ENCODE results near the gene FPR1.

Gene FPR1

DNA sequence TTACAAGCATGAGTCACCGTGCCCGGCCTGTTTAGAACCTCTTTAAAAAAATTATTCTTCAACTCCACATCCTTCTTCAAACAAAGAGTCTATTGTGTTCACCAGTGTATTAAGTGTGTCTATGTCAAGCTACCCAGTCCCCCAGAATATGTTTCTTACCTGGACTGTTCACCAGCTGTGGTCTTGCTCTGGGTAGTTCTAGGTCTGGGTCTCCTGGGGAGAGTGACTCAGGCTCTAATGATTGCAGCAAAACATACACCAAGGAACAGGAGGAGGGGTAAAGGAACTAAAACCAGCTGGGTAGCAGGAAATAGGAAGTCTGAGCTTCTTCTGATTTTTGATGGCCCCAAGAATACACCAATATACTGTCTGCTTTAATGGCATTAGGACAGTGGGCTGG lies at the start of gene FPR1:
TSS of gene FPR1 (minus strand) at position 224 of the 400 bp plus-strand sequence. CDS start 4,884 bp downstream, outside the sequence.
- no peak within 1 kb of the TSS for H3K27ac ChIP-seq (ENCODE audit: low read depth, low read length)
- peaks cover 18% of the 10 kb centered on the region for H3K9me3 ChIP-seq (ENCODE audit: control insufficient read depth, insufficient read depth, low read length)
- no peak within 1 kb of the TSS for H3K9ac ChIP-seq (ENCODE audit: low read depth, low read length)
- no peaks in the 10 kb centered on the region for H3K27me3 ChIP-seq (ENCODE audit: control insufficient read depth, insufficient read depth, low read length)
- no peaks in the 10 kb centered on the region for H3K4me1 ChIP-seq (ENCODE audit: control insufficient read depth, insufficient read depth, low read length)
- H3K36me3 ChIP-seq (ENCODE audit: control insufficient read depth, insufficient read depth, low read length), result no peaks in the 10 kb centered on the region
- no peak within 1 kb of the TSS for H3K4me3 ChIP-seq (ENCODE audit: low read depth, low read length)

DNA sequence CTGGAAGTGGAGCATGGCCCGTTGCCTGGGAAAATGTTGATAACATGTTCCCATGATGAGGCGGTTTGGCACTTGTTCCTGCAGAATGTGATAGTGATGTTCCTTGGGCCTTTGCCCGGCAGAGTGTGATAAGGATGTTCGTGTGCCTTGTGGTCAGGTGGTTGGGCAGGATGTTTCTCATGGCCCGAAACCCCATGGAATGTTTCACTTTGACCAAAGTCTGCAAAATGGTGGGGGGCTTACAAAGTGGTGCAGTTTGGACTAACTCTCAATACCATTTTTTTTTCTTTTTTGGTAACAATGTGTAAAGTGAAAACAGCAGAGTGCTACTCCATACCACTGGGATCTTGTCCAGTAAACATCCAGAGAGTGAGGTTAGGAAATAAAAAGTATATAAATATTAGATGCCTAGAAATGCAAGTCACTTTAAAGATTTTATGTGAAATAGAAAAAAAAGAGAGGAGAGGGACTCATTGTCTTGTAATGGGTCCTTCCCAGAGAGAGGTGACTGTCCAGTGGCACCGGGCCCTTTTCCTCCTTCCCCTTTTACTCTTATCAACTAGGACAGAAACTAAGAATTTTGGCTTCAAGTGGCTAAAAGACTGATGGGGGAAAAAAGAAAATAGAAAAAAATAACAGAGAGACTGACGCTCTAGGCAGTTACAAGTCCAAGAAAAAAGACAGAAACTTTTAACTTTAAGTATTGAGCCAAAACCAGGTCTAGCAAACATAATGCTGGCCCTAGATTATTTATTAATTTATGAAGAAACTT lies 49.0 kb upstream of the FPR1 start:
- H3K27ac ChIP-seq (ENCODE audit: low read depth, low read length), result no peak overlapping the region
- H3K9ac ChIP-seq (ENCODE audit: low read depth, low read length), result no peak overlapping the region
- H3K4me3 ChIP-seq (ENCODE audit: low read depth, low read length), result no peak overlapping the region
- no peaks in the 10 kb centered on the region for H3K27me3 ChIP-seq (ENCODE audit: control insufficient read depth, insufficient read depth, low read length)
- H3K36me3 ChIP-seq (ENCODE audit: control insufficient read depth, insufficient read depth, low read length), result no peaks in the 10 kb centered on the region
- peaks cover 51% of the 10 kb centered on the region for H3K9me3 ChIP-seq (ENCODE audit: control insufficient read depth, insufficient read depth, low read length)
- H3K4me1 ChIP-seq (ENCODE audit: control insufficient read depth, insufficient read depth, low read length), result no peaks in the 10 kb centered on the region

GRCh38 chr19:51799774-51800472 lies 48.2 kb upstream of the FPR1 start:
- no peak overlapping the region for H3K9ac ChIP-seq (ENCODE audit: low read depth, low read length)
- H3K27me3 ChIP-seq (ENCODE audit: control insufficient read depth, insufficient read depth, low read length), result no peaks in the 10 kb centered on the region
- H3K4me3 ChIP-seq (ENCODE audit: low read depth, low read length), result no peak overlapping the region
- no peak overlapping the region for H3K27ac ChIP-seq (ENCODE audit: low read depth, low read length)
- H3K4me1 ChIP-seq (ENCODE audit: control insufficient read depth, insufficient read depth, low read length), result no peaks in the 10 kb centered on the region
- no peaks in the 10 kb centered on the region for H3K36me3 ChIP-seq (ENCODE audit: control insufficient read depth, insufficient read depth, low read length)
- H3K9me3 ChIP-seq (ENCODE audit: control insufficient read depth, insufficient read depth, low read length), result peaks cover 55% of the 10 kb centered on the region

DNA sequence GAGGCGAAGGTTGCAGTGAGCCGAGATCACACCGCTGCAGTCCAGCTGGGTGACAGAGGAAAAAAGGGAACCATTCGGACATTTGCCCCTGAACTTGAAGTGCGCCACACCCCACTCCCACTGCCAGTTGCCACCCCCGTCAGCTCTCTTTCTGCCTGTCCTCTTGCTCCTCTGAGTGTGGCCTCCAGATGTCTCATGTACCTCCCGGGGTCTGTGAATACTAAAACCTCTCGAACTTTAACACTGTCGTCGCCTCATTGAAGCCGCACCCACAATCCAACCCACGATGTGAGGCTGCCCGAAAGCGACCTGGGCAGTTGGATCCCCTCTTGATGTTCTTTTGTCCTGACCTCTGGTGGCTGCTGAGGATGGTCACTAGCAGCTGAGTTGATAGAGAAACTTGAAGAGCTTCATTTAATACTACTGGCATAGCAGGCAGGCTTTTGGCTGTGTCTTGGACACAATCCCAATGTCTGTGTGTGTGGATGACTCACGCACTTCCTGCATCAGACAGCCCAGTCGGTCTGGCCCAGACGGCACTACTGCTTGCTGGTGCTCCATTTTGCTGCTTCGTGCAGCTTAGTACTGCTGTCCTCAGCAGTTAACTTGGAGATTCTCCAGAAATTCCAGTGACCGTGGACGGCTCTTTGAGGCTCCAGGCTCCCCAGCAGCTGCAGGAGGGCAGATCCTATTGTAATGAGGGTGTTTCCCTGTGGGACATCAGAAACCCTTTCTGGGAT lies 47.5 kb upstream of the FPR1 start:
- no peak overlapping the region for H3K9ac ChIP-seq (ENCODE audit: low read depth, low read length)
- no peaks in the 10 kb centered on the region for H3K4me1 ChIP-seq (ENCODE audit: control insufficient read depth, insufficient read depth, low read length)
- no peak overlapping the region for H3K4me3 ChIP-seq (ENCODE audit: low read depth, low read length)
- no peaks in the 10 kb centered on the region for H3K27me3 ChIP-seq (ENCODE audit: control insufficient read depth, insufficient read depth, low read length)
- H3K36me3 ChIP-seq (ENCODE audit: control insufficient read depth, insufficient read depth, low read length), result no peaks in the 10 kb centered on the region
- peaks cover 58% of the 10 kb centered on the region for H3K9me3 ChIP-seq (ENCODE audit: control insufficient read depth, insufficient read depth, low read length)
- no peak overlapping the region for H3K27ac ChIP-seq (ENCODE audit: low read depth, low read length)

- H3K27ac ChIP-seq (ENCODE audit: low read depth, low read length), result no peak overlapping the region
Measured at GRCh38 chr19:51798062-51798461, 46.4 kb upstream of the FPR1 start.

GRCh38 chr19:51797480-51797879 lies 45.8 kb upstream of the FPR1 start:
- no peaks in the 10 kb centered on the region for H3K36me3 ChIP-seq (ENCODE audit: control insufficient read depth, insufficient read depth, low read length)
- H3K27me3 ChIP-seq (ENCODE audit: control insufficient read depth, insufficient read depth, low read length), result no peaks in the 10 kb centered on the region
- no peak overlapping the region for H3K9ac ChIP-seq (ENCODE audit: low read depth, low read length)
- peaks cover 59% of the 10 kb centered on the region for H3K9me3 ChIP-seq (ENCODE audit: control insufficient read depth, insufficient read depth, low read length)
- H3K27ac ChIP-seq (ENCODE audit: low read depth, low read length), result no peak overlapping the region
- H3K4me1 ChIP-seq (ENCODE audit: control insufficient read depth, insufficient read depth, low read length), result no peaks in the 10 kb centered on the region
- H3K4me3 ChIP-seq (ENCODE audit: low read depth, low read length), result no peak overlapping the region

More at GRCh38 chr19:51798062-51798461, 46.4 kb upstream of the FPR1 start:
- Histone ChIP-seq H3K9ac (ENCODE audit: low read depth, low read length) (no peak overlapping the region), H3K4me3 (ENCODE audit: low read depth, low read length) (no peak overlapping the region), H3K4me1 (ENCODE audit: control insufficient read depth, insufficient read depth, low read length) (no peaks in the 10 kb centered on the region), H3K9me3 (ENCODE audit: control insufficient read depth, insufficient read depth, low read length) (peaks cover 63% of the 10 kb centered on the region), H3K27me3 (ENCODE audit: control insufficient read depth, insufficient read depth, low read length) (no peaks in the 10 kb centered on the region), H3K36me3 (ENCODE audit: control insufficient read depth, insufficient read depth, low read length) (no peaks in the 10 kb centered on the region)

GRCh38 chr19:51796195-51796679 lies 44.6 kb upstream of the FPR1 start:
- Histone ChIP-seq H3K9ac (ENCODE audit: low read depth, low read length) (no peak overlapping the region), H3K9me3 (ENCODE audit: control insufficient read depth, insufficient read depth, low read length) (peaks cover 54% of the 10 kb centered on the region), H3K36me3 (ENCODE audit: control insufficient read depth, insufficient read depth, low read length) (no peaks in the 10 kb centered on the region), H3K27me3 (ENCODE audit: control insufficient read depth, insufficient read depth, low read length) (no peaks in the 10 kb centered on the region), H3K4me3 (ENCODE audit: low read depth, low read length) (no peak overlapping the region), H3K27ac (ENCODE audit: low read depth, low read length) (no peak overlapping the region), H3K4me1 (ENCODE audit: control insufficient read depth, insufficient read depth, low read length) (no peaks in the 10 kb centered on the region)

DNA sequence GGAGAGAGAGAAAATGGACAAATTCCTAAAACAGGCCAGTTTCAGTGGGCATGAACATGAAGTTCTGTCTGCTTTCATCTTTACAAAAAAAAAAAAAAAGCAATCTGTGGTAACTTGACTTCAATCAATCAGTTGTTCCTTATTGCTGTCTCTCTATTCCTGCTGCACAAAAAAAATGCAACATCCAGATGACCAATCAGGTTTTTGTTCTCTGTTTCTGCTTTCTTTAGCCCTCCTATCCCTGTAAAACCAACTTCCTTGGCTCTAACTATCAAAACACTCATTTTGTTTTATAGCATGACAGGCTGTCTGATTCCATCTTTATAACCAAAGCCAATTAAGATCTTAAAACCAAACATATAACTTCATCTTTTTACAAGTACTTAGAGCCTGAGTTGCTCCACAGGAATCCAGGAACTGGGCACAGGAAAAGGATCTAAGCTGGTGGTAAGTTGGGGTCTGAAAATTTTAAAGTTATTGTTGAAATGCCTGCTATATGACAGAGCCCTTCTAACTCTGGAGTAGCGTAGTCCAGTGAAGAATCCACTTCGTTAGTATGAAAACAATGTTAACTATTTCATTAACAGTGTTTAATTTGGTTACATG lies 43.3 kb upstream of the FPR1 start, which contains the start of gene FPR3:
TSS of gene FPR3 (plus strand) at position 273 of the 606 bp plus-strand sequence. CDS start 28,592 bp downstream, outside the sequence.
- no peak within 1 kb of the TSS for H3K27ac ChIP-seq (ENCODE audit: low read depth, low read length)

GRCh38 chr19:51793994-51794393 lies 42.3 kb upstream of the FPR1 start:
- Histone ChIP-seq H3K9ac (ENCODE audit: low read depth, low read length) (no peak overlapping the region), H3K27ac (ENCODE audit: low read depth, low read length) (no peak overlapping the region)

More for the DNA sequence above, 43.3 kb upstream of the FPR1 start, which contains the start of gene FPR3:
- Histone ChIP-seq H3K4me1 (ENCODE audit: control insufficient read depth, insufficient read depth, low read length) (no peaks in the 10 kb centered on the region), H3K4me3 (ENCODE audit: low read depth, low read length) (no peak within 1 kb of the TSS), H3K27me3 (ENCODE audit: control insufficient read depth, insufficient read depth, low read length) (no peaks in the 10 kb centered on the region), H3K9me3 (ENCODE audit: control insufficient read depth, insufficient read depth, low read length) (peaks cover 46% of the 10 kb centered on the region), H3K9ac (ENCODE audit: low read depth, low read length) (no peak within 1 kb of the TSS), H3K36me3 (ENCODE audit: control insufficient read depth, insufficient read depth, low read length) (no peaks in the 10 kb centered on the region)

DNA sequence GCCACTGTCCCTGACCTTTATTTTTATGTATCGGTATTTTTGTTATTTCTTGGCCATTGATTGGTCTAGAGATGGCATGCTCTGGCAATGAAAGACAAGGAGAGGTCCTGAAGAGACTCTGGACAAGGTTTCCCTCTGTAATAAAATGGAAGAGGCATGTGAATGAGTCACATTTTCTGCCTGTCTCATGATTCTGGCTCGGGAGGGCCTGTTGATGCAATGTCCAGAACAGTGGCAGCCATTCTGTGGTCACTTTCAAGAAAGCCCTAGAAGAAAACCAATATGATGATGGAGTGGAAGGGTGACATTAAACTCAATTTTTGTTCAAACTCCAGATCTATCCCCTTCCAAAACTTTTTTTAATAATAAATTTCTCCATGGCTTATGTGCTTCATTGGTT lies 41.3 kb upstream of the FPR1 start:
- Histone ChIP-seq H3K36me3 (ENCODE audit: control insufficient read depth, insufficient read depth, low read length) (no peaks in the 10 kb centered on the region), H3K9me3 (ENCODE audit: control insufficient read depth, insufficient read depth, low read length) (peaks cover 40% of the 10 kb centered on the region), H3K27ac (ENCODE audit: low read depth, low read length) (no peak overlapping the region), H3K9ac (ENCODE audit: low read depth, low read length) (no peak overlapping the region), H3K4me3 (ENCODE audit: low read depth, low read length) (no peak overlapping the region), H3K27me3 (ENCODE audit: control insufficient read depth, insufficient read depth, low read length) (no peaks in the 10 kb centered on the region), H3K4me1 (ENCODE audit: control insufficient read depth, insufficient read depth, low read length) (no peaks in the 10 kb centered on the region)

More at GRCh38 chr19:51793994-51794393, 42.3 kb upstream of the FPR1 start:
- no peaks in the 10 kb centered on the region for H3K36me3 ChIP-seq (ENCODE audit: control insufficient read depth, insufficient read depth, low read length)
- no peak overlapping the region for H3K4me3 ChIP-seq (ENCODE audit: low read depth, low read length)
- peaks cover 45% of the 10 kb centered on the region; the same call in 1 of the 2 replicates for H3K9me3 ChIP-seq (ENCODE audit: control insufficient read depth, insufficient read depth, low read length)
- no peaks in the 10 kb centered on the region for H3K27me3 ChIP-seq (ENCODE audit: control insufficient read depth, insufficient read depth, low read length)
- H3K4me1 ChIP-seq (ENCODE audit: control insufficient read depth, insufficient read depth, low read length), result no peaks in the 10 kb centered on the region

All from HUES48 (cell line).